ENCODE measurements around the gene ERP44.

ERP44 gene

DNA sequence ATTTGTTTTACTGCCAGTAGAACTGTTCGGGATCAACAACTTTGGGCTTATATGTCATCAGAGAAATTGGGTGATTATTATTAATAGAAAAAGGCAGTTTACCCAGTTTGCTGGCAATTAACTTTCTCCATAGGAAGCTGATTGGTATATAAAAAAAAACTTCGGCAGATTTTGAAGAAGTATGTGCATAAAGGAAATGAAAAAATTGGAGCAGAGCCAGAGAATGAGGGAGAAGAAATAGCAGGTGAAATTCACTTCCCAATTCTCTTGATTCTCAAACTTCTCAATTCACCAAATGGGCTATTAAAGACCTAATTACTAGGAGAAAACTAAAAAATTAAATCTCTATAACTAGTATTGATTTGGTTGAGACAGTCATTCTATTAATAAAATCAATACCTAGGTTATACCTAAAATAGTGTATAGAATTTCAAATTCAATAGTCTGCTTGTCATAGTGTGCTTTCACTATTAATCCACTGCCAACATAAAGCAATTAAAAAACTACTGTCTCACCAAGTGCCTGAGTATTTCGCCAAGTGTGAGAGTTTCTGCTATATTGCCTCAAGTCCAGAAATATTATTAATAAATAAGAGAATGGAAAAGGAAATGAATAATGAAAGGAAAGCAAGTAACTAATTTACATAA lies 144.8 kb downstream of the ERP44 start:
- no peak for DNase-seq (ENCODE audit: extremely low read depth in 1 of 2, low read depth in 1 of 2)

DNA sequence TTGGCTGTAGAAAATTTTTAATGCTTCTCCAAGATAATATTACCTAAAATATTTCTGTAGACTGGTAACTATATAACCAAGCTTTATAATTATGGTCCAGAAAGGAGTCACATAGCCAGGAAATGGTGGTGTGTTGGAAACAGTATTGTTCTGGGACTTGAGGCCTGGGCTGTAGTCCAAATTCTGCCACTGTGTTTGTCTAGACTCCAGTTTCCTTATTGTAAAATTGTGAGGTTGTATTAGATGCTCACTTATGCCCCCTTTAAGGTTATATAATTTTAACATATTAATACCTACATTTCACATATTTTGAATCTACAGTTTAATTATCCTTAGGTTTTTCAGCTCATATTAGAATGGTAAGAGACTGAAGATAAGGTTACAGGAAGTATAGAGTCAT lies 149.9 kb downstream of the ERP44 start:
- DNase-seq (ENCODE audit: extremely low read depth in 1 of 2, low read depth in 1 of 2): no peak

DNA sequence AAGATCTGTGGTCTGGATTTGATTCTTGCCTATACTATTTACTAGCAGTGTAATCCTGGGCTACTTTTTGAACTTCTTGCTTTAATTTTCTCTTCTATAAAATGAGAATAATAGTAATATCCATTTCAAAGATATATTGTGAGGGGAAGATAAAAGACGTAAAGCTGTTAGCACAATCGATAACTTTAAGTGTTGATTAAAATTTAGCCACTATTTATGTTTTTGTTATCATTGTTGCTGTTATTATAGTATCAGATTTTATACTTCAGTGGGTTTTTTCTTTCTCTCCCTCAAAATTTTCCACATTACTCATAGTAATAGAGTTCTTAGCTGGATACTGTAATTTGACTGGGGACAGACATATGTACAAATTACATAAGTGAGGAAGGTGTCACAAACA lies 150.3 kb downstream of the ERP44 start:
- DNase-seq (ENCODE audit: extremely low read depth in 1 of 2, low read depth in 1 of 2): no peak

DNA sequence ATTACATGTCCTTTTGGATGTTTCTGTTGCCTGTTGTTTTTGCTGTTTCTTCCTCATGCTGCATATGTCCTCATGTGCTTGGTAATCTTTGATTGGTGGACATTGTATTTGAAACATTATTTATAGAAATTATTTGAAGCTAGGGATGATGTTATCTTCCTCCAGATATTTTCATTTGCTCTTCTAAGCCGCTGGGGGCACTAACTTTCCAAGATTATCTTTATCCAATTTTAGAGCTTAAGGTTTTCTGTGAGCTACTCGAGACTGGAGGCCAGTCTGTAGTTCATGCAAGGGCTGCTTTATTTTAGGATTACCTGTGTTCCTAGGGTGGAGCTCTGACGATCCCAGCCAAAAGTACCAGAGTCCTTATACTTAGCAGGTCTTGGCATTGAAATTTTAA lies 151.4 kb downstream of the ERP44 start:
- DNase-seq (ENCODE audit: extremely low read depth in 1 of 2, low read depth in 1 of 2): no peak

DNA sequence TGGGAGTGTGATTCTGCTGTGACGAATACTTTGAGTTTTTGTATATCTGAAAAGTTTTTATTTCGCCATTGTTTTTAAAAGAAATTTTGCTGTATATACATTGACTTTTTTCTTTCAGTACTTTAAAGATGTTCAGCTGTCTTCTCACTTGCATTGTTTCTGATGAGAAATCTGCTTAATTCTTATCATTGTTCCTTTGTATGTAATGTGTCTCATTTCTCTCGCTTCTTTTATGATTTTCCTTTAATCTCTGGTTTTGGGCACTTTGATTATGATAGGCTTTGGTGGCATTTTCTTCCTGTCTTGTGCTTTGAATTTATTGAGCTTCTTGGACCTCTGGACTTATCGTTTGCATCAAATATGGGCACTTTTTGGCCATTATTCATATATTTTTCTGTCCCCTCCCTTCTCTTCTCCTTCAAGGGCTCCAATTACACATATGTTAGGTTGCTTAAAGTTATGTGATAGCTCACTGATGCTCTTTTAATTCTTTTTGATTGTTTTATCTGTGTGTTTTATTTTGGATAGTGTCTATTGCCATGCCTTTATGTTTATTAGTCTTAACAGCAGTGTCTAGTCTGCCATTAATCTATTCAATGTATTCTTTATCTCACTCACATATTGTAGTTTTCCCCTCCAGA lies 161.7 kb downstream of the ERP44 start:
- no peak for DNase-seq (ENCODE audit: extremely low read depth in 1 of 2, low read depth in 1 of 2)

DNA sequence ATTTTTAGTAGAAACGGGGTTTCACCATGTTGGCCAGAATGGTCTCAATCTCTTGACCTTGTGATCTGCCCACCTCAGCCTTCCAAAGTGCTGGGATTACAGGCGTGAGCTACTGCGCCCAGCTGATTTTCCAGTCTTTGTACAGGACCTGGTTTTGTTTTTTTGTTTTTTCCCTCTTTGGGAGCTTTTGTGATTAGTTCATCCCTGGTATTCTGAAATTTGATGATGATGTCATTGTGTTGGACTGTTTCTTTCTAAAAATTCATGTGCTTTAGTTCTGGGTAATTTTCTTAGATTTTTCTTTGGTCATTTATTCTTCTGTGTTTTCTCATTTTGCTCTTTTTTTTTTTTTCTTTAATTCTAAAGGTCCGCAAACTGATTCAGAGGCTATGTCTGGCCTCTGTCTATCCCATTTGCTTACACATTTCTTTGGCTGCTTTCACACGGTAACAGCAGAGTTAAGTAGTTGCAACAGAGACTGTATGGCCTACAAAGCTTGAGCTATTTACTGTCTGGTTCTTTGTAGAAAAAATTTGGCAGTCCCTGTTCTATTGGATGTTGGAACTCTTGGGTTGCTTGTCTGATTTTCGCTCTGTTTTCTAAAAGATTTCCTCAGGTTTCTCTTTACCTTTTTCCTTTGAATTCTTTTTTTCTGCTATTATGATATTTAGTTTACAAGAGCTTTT lies 167.5 kb downstream of the ERP44 start:
- no peak for DNase-seq (ENCODE audit: extremely low read depth in 1 of 2, low read depth in 1 of 2)

DNA sequence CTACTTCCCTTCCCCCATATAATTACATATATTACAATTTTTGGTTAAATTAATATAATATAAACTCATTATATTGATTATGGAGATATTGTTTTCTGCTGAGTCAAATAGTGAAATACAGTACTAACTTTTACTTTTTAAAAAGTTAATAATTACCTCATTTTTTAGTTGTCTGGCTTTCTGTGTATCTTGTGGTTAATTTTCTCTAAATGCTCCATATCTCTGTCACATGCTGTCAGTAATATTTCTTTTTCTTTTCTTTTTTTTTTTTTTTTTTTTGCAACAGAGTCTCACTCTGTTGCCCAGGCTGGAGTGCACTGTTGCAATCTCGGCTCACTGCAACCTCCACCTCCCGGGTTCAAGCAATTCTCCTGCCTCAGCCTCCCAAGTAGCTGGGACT lies 169.1 kb downstream of the ERP44 start:
- no peak for DNase-seq (ENCODE audit: extremely low read depth in 1 of 2, low read depth in 1 of 2)

All from activated CD8-positive, alpha-beta memory T cell treated with anti-CD3 and anti-CD28 coated beads for 1 hour (primary cell).